Measurements from ENCODE around the gene PPP1R13L. TPM values are rescaled to one million over a fixed set of nuclear protein-coding genes. Genes with fewer than 3 reads are reported as not detected.
"Not testable (repeated sequence)": the region's sequence is repeated elsewhere in the genome, so short reads cannot be mapped to it uniquely, and the experiment has no call there.

The PPP1R13L gene
- polyA plus RNA-seq, 3 donors = 11.1 to 36.5 (median 14.5) TPM

DNA sequence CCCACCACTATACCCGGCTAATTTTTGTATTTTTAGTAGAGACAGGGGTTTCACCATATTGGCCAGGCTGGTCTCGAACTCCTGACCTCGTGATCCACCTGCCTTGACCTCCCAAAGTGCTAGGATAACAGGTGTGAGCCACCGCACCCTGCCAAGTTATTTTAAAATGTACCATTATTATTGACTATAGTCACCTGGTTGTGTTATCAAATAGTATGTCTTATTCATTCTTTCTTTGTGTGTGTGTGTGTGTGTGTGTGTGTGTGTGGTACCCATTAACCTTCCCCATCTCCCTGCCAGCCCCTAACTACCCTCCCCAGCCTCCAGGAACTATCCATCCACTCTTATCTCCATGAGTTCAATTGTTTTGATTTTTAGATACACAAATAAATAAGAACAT lies 5.5 kb upstream of the PPP1R13L start:
- not testable (repeated sequence) for H3K27ac ChIP-seq (ENCODE audit: low read depth, low read length)

DNA sequence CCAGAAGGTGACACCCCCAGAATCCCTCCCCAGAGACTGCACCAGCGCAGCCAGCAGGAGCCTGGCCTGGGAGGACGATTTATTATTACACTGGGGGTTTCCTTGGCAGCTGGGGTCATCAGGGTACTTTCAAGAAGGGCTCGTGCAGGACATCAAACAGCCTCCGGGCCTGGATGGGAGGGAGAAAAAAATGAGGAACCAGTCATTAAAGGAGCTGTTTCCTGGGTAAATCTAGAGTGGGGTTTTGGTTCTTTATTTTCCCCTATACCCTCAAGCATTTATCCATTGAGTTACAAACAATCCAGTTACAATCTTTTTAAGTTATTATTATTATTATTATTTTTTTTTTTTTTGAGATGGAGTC lies 4.7 kb upstream of the PPP1R13L start:
- WGBS, 3 donors = 43 to 60% (median 54%) methylated on average over 4 of the region's 4 CpGs
- no peak overlapping the region for H3K27ac ChIP-seq (ENCODE audit: low read depth, low read length)

More for the DNA sequence above, 5.5 kb upstream of the PPP1R13L start:
- 91 to 98% (median 92%) methylated on average over 4 of the region's 4 CpGs for WGBS, 3 donors

DNA sequence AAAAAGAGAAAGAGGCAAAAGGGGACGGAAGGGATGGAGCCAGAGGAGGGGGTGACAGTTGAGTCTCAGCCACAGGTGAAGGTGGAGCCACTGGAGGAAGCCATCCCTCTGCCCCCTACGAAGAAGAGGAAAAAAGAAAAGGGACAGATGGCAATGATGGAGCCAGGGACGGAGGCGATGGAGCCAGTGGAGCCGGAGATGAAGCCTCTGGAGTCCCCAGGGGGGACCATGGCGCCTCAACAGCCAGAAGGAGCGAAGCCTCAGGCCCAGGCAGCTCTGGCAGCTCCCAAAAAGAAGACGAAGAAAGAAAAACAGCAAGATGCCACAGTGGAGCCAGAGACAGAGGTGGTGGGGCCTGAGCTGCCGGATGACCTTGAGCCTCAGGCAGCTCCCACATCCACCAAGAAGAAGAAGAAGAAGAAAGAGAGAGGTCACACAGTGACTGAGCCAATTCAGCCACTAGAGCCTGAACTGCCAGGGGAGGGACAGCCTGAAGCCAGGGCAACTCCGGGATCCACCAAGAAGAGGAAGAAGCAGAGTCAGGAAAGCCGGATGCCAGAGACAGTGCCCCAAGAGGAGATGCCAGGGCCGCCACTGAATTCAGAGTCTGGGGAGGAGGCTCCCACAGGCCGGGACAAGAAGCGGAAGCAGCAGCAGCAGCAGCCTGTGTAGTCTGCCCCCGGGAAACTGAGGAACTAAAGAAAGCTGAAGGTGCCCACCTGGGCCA lies 4.1 kb upstream of the PPP1R13L start:
- 80 to 85% (median 84%) methylated on average over 15 of the region's 15 CpGs for WGBS, 3 donors

DNA sequence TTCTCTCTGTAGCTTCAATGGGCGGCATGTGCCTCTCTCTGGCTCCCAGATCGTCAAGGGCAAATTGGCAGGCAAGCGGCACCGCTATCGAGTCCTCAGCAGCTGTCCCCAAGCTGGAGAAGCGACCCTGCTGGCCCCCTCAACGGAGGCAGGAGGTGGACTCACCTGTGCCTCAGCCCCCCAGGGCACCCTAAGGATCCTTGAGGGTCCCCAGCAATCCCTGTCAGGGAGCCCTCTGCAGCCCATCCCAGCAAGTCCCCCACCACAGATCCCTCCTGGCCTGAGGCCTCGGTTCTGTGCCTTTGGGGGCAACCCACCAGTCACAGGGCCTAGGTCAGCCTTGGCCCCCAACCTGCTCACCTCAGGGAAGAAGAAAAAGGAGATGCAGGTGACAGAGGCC lies 3.3 kb upstream of the PPP1R13L start:
- H3K27ac ChIP-seq (ENCODE audit: low read depth, low read length) = no peak overlapping the region
- WGBS, 3 donors = 86 to 94% (median 89%) methylated on average over 8 of the region's 8 CpGs

More for the DNA sequence above, 4.1 kb upstream of the PPP1R13L start:
- H3K27ac ChIP-seq (ENCODE audit: low read depth, low read length) = no peak overlapping the region

DNA sequence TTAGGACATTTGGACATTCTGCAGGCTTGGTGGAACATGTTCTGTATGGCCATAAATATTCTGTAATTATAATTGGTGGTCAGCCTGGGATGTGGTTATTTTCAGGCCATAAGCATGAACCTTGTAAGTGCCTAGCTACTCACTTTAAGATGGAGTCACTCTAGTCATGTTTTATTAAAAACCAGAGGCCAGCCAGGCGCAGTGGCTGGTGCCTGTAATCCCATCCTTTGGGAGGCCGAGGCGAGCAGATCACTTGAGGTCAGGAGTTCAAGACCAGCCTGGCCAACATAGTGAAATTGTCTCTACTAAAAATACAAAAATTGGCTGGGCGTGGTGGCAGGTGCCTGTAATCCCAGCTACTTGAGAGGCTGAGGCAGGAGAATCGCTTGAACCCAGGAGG lies 2.7 kb upstream of the PPP1R13L start:
- not testable (repeated sequence) for H3K27ac ChIP-seq (ENCODE audit: low read depth, low read length)
- WGBS, 3 donors = 76 to 86% (median 81%) methylated on average over 5 of the region's 5 CpGs

DNA sequence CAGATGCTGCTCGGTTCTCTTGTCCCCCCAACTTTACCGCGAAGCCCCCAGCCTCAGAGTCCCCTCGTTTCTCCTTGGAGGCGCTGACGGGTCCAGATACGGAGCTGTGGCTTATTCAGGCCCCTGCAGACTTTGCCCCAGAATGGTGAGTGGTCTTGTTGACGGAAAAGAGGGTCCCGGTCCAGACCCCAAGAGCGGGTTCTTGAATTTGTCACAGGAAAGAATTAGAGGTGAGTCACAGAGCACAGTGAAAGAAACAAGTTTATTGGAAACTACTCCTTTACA lies 2.2 kb upstream of the PPP1R13L start:
- no peak overlapping the region for H3K27ac ChIP-seq (ENCODE audit: low read depth, low read length)
- WGBS, 3 donors = 1 to 3% (median 1%) methylated on average over 10 of the region's 10 CpGs

DNA sequence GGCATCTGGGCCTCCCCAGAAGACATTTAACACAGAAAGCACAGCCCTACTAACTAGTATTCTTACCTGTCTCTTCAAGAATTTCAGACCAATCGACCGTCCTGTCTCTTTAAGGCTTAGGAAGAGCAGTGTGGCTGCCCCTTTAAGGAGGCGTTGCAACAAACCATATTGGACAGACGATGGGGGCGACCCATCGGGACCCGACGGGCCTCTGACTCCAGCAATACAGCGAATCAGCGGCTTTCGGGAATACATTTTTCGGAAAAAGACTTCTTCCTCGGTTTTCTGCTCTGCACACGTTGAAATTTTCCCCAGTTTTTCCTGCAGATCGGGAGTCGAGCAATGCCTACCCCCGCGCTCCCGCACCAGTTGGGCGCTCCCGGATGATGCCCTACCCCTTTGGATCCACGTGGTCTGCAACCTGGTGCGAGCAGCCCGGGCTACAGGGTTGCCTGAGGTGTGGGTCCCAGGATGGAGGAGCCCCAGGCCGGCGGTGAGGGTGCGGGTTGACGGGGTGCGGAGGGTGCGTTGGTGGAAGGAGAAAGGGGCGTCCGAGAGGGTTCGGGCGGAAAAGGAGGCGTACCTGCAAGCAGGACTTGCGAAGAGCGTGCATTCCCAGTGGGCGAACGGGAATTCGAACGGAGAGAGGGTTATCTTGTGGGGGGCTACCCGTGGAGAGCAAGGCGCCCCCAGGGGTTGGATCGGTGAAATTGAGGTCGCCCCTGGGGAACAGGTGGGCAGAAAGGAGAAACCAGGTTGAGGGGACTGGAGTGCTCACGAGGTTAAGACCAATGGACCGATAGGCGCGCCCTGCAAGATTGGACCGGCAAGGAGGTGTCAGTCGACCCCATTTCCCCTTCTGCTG lies 1.6 kb upstream of the PPP1R13L start, which contains the start of gene POLR1G:
Gene POLR1G, plus strand, starts transcription at position 419 of the 865 bp plus-strand sequence. Its CDS starts 53 bp downstream, at position 472.
- WGBS, 3 donors = 0 to 1% (median 0%) methylated on average over 51 of the region's 51 CpGs
- peak within 1 kb of the TSS; percentile 23 for H3K27ac ChIP-seq (ENCODE audit: low read depth, low read length)

DNA sequence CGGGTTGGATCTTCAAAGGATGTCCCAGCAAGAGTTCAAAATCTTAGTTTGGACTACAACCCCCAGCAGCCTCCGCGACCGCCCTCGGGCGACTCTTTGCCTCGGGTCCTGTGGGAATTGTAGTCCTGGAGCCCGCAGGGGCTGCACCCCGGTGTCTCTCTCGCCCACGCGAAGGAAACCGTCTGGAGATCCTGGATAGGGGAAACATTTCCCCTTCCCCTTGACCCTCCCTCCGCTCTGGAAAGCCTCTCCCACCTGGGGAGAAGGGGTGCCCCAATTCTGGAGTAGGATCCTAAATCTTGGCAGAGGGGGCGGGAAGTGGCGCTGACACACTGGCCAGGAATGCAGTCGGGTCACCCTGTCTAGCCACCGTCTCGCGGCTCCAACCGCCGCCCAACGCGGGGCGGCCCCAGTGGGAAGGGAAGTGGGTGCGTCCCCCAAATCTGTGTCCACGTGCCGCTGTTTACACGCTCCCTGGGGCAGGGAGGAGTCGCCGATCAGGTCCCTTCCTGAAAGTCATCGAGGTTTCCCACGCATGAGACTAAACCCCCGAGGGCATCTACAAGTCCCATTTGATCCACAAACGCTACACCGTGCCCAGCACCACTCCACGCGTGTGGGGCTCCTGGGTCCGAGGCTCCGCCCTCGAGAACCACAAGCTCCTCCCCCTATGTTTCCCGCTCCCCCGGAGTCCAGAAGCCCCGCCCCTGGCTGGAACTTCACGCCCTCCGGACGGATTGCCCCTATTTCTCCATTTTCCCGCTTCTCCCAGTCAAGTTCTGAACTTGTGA lies 761 bp upstream of the PPP1R13L start:
- 0 to 1% (median 1%) methylated on average over 47 to 48 of the region's 48 CpGs for WGBS, 3 donors
- H3K27ac ChIP-seq (ENCODE audit: low read depth, low read length) = peak overlapping the region; percentile 23

DNA sequence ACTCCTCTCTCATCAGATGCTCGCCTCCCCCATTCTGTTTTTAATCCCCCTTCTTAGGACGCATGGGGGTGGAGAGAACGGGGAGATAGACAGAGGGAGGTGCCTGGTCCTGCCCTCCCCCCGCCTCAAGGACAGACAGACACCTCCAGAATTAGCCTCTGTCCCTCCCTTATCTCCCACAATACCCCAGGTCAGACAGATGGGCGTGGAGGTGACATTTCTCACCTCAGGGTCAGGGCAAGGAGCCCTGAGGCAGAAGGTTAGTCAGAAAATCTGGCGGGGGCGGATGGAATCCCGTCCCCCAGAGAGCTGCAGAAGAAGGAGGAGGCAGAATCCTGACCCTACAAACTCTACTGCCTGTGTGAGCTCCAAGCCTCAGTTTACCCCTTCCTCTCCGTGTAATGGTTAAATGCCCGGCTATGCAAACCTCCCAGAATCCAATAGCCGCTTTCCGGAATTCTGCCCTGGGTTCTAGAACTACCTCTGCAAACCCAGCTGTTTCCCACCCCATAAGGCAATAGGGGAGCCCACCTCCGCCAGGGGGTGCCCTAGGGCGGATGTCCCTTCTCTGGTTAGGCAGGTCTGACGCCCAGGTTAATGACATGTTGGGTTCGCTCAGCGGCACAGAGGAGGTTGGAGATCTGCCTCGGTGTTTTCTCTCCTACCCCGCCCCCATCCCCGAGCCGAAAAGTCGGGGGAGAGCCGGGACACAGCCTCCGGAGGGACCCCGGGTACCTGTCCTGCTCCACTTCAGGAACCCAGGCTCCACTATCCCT lies 900 bp downstream of the PPP1R13L start:
- 15 to 35% (median 26%) methylated on average over 25 of the region's 25 CpGs for WGBS, 3 donors
- H3K27ac ChIP-seq (ENCODE audit: low read depth, low read length) = no peak overlapping the region

DNA sequence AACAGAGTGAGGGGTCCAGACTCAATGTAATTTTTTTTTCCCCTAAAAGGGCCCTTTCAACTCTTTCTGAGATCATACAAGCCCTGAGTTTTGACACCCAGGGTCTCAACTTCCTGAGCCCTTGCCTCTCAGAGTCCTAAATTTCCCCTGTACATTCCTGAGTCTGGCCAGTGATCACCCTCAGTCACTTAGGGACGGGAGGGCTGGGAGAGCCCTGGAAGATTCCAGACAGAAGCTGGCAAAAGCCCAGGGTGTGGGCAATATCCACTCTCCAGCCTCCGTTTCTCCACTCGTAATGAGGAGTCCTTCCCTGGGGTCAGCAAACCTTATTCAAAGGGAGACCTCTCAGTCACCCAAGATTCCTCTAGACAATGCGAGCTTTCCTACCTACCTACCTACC lies 1.6 kb downstream of the PPP1R13L start:
- WGBS, 3 donors = 52 to 77% (median 68%) methylated on average over 4 of the region's 4 CpGs
- no peak overlapping the region for H3K27ac ChIP-seq (ENCODE audit: low read depth, low read length)

DNA sequence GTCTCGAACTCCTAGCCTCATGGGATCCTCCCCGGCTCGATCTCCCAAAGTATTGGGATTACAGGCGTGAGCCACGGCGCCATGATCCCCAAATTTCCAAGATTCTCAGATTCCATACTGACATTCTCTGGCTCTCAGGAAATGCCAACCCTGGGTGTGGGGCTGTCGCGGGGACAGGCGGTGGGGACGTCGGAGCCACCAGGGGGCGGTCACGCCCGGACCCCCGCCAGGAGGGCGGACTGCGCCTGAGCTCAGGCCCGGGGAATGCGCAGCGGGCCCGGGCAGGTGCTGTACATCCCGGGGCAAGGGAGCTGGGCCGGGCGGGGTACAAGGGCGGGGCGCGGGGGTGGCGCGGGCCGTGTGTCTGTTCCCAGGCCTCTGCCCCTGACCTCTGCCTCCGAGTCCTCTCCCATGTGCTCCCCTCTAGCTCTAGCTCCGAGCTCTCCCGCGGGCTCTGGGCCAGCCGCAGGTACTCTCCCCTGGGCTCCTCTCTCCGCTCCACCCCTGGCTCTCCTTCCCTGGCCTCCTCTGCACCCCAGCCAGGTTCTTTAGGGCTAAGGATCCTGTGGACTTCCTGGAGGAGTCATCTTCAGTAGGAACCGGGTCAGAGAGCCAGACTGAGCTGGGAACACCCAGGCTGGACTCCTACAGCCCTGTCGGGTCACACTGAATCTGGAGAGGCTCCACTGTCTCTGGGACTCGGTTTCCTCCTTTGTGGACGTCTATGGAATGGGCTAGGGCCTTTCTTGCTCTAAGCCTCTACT lies 2.4 kb downstream of the PPP1R13L start:
- no peak overlapping the region for H3K27ac ChIP-seq (ENCODE audit: low read depth, low read length)

DNA sequence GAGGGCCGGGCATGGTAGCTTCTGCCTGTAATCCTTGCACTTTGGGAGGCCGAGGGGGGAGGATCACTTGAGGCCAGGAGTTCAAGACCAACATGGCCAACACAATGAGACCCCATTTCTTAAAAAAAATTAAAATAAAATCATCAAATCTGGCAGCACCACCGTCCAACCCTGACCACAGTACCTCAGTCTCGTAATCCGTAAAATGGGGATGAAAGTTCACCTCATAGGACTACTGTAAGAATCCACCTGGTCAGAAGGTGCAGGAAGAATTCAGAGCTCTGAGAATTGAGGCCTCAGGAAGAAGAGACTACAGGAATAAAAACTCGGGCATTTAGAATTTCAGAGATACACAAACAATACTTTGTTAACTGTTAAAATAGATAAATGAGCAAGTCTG lies 3.1 kb downstream of the PPP1R13L start:
- no peak overlapping the region for H3K27ac ChIP-seq (ENCODE audit: low read depth, low read length)
- 89 to 93% (median 90%) methylated on average over 6 of the region's 6 CpGs for WGBS, 3 donors

More for the DNA sequence above, 2.4 kb downstream of the PPP1R13L start:
- 19 to 22% (median 20%) methylated on average over 32 to 40 of the region's 40 CpGs for WGBS, 3 donors

DNA sequence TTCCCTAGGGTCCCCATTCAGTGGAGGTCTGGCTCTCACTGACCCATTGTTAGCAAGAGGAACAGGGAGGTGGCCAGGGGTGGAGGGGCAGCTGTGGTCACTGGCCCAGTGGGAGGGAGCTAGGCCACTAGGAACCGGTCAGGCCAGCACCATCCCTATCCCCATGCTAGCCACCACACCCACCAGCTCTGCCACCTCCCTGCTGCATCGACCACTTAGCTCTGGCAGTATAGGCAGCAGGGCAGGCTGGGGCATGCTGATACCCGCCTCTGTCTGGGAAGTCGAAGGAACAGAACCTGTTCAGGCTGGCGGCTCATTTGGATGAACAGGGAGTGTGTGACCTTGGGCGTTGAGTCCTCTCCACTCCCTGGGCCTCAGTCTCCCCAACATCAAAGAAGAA lies 4.7 kb downstream of the PPP1R13L start:
- no peak overlapping the region for H3K27ac ChIP-seq (ENCODE audit: low read depth, low read length)
- 80 to 89% (median 85%) methylated on average over 6 of the region's 6 CpGs for WGBS, 3 donors

DNA sequence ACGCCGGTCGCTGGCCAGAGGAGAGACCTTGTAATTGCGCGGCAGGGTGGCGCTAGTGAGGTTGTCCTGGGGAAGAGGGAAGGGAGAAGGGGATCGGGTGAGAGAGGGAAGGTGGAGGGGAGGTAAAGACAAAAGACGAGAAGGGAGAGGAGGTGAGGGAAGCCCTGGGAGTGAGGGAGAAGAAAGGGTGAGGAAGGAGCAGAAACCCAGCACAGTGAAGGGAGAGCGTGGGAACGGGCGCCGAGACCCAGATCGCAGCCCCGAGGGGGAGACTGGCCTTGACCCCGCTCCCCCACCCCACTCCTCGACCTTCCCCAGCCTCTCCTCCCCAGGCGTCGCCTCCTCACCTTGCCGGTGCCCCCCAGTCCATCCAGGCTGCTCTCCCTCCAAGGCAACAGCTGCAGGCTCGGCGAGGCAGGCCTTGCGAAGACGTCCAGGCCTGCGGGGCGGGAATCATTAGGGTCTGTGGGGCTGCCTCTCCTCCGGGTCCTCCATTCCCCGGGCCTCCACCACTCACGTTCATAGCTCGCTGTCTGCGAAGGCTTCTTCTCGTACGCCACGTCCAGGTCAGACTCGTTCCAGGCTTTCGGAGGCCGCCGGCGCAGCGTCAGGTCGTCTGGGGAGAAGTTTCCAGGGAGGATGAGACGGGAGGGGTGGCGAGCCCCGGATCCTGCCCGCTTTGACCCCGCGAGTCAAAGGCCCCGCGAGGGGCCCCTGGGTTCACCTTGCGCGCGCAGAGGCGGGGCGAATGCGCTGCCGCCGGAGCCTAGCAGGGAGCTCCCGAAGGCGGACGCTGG lies 8.8 kb downstream of the PPP1R13L start:
- H3K27ac ChIP-seq (ENCODE audit: low read depth, low read length) = no peak overlapping the region
- 51 to 75% (median 64%) methylated on average over 46 to 59 of the region's 59 CpGs for WGBS, 3 donors

DNA sequence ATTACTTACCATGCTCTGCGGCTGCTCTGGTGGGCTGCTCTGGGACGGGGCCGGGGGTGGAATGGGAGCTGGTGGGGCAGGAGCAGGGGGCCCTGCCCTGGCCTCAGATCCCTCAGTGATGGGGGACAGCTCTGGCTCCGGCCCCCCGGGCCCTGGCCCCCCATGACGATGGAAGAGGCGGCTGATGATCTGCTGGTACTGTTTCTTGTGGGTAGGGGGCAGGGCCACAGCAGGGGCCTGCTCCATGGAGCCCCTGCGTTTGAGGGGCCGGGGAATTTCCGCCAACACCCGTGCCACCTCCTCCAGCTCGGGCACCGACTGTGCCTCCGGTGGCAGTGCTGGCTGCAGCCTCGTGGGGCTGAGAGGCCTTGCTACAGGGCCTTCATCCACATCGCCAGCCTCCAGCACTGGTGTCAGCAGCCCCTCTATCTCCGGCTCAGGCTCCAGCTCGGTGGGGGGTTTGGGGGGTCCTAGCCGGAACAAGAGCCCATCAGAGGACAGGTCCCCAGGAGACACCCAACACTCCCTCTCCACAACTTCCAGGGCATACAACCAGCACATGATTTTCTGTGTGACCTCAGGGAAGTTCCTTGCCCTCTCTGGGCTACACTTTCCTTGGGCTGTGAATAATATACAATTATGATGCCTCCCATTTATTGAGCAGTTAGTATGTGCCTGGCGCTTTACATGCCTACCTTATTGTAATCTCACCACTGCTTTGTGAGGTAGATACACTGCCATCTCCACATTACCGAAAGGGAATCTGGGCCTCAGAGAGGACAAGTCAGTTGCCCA lies 12.8 kb downstream of the PPP1R13L start:
- H3K27ac ChIP-seq (ENCODE audit: low read depth, low read length) = no peak overlapping the region
- 94 to 95% (median 95%) methylated on average over 20 to 21 of the region's 21 CpGs for WGBS, 3 donors

DNA sequence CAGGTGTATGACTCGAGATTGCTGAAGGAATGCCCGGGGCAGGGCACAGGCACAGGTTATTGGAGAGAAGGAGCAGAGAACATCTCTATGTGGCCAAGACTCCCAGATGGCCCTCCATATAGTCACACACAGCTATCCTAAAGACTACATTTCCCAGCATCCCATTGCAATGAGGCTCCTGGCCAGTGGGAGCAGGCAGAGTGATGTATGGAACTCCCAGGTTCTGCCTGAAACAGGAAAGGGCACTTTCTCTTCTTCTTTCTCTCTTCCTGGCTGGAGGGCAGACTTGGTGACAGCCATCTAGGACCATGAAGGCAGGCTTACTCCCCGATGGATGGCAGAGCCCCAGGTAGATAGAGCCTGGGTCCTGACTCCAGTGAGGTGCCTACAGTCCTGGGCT lies 13.5 kb downstream of the PPP1R13L start:
- WGBS, 3 donors = 77 to 83% (median 83%) methylated on average over 3 of the region's 3 CpGs
- H3K27ac ChIP-seq (ENCODE audit: low read depth, low read length) = no peak overlapping the region
